Neural crest cell (in vitro differentiated cells): Measurements from ENCODE around the gene ABHD16A. TPM values are rescaled to one million over a fixed set of nuclear protein-coding genes. Genes with fewer than 3 reads are reported as not detected.

Source experiments
- DNase-seq: peaks from one replicate; pipeline ENCODE4 v3.0.0; 2021; ENCODE audit warnings: low read depth, mixed read lengths, low spot score
- H3K27ac Mint-ChIP-seq: one replicate; pipeline ENCODE4 v1.8.0; 2021; ENCODE audit warnings: mild to moderate bottlenecking, mixed read lengths; ENCODE audit not compliant: unreplicated experiment
- H3K27me3 Mint-ChIP-seq: 2 replicates; pipeline ENCODE4 v1.8.0; 2021; ENCODE audit warnings: low read depth, mild to moderate bottlenecking, mixed read lengths
- H3K36me3 Mint-ChIP-seq: 2 replicates; pipeline ENCODE4 v1.8.0; 2021; ENCODE audit warnings: low read depth, mild to moderate bottlenecking, mixed read lengths
- H3K4me1 Mint-ChIP-seq: 2 replicates; pipeline ENCODE4 v1.8.0; 2021; ENCODE audit warnings: mixed read lengths
- H3K4me3 Mint-ChIP-seq: one replicate; pipeline ENCODE4 v1.8.0; 2021; ENCODE audit warnings: mild to moderate bottlenecking, mixed read lengths
- H3K9me3 Mint-ChIP-seq: 2 replicates; pipeline ENCODE4 v1.8.0; 2021; ENCODE audit warnings: mixed read lengths
- CTCF ChIP-seq: fragments of 200-600 bp; sonication (generic); conservative IDR thresholded peaks from 2 replicates; pipeline ENCODE4 v1.5.0; 2021; ENCODE audit warnings: antibody characterized with exemption, mild to moderate bottlenecking
- total RNA-seq: library from RNA; stranded (reverse); gene quantifications from 2 replicates; pipeline ENCODE4 v1.2.1, GENCODE V29; 2021

The ABHD16A gene
- total RNA-seq, 1 donor from 2014 or later, result 73.6 TPM

- H3K27ac Mint-ChIP-seq, result peak overlapping the region; percentile 100
- no peaks in the 10 kb centered on the region for H3K9me3 Mint-ChIP-seq
- peak overlapping the region; percentile 94 for H3K4me3 Mint-ChIP-seq
- DNase-seq, result no peak
- peaks cover 39% of the 10 kb centered on the region for H3K4me1 Mint-ChIP-seq
- peaks cover 15% of the 10 kb centered on the region for H3K36me3 Mint-ChIP-seq
- TF ChIP-seq CTCF, result no peak
- peaks cover 9% of the 10 kb centered on the region for H3K27me3 Mint-ChIP-seq
Measured at GRCh38 chr6:31651602-31652191, 51.4 kb downstream of the ABHD16A start.

- Mint-ChIP-seq H3K27me3 (no peaks in the 10 kb centered on the region), H3K36me3 (peaks cover 27% of the 10 kb centered on the region), H3K4me3 (peak overlapping the region; percentile 54), H3K9me3 (no peaks in the 10 kb centered on the region), H3K4me1 (peaks cover 9% of the 10 kb centered on the region), H3K27ac (peak overlapping the region; percentile 13)
- TF ChIP-seq CTCF, result no peak
- DNase-seq, result no peak
Measured at GRCh38 chr6:31645325-31645724, 57.8 kb downstream of the ABHD16A start.

- DNase-seq, result no peak
- H3K27ac Mint-ChIP-seq, result no peak overlapping the region
- no peaks in the 10 kb centered on the region for H3K9me3 Mint-ChIP-seq
- H3K27me3 Mint-ChIP-seq, result no peaks in the 10 kb centered on the region
- TF ChIP-seq CTCF, result no peak
- no peaks in the 10 kb centered on the region for H3K4me1 Mint-ChIP-seq
- H3K4me3 Mint-ChIP-seq, result no peak overlapping the region
- H3K36me3 Mint-ChIP-seq, result peaks cover 30% of the 10 kb centered on the region
Measured at GRCh38 chr6:31643818-31644454, 59.2 kb downstream of the ABHD16A start.

GRCh38 chr6:31642798-31643570, 60.1 kb downstream of the ABHD16A start:
- H3K27me3 Mint-ChIP-seq, result no peaks in the 10 kb centered on the region
- no peak overlapping the region for H3K4me3 Mint-ChIP-seq
- no peak overlapping the region for H3K27ac Mint-ChIP-seq
- H3K36me3 Mint-ChIP-seq, result peaks cover 27% of the 10 kb centered on the region
- no peaks in the 10 kb centered on the region for H3K4me1 Mint-ChIP-seq
- no peaks in the 10 kb centered on the region for H3K9me3 Mint-ChIP-seq
- no peak for DNase-seq
- no peak for TF ChIP-seq CTCF

- Mint-ChIP-seq H3K9me3 (no peaks in the 10 kb centered on the region), H3K27me3 (peaks cover 3% of the 10 kb centered on the region), H3K27ac (no peak overlapping the region), H3K36me3 (peaks cover 34% of the 10 kb centered on the region), H3K4me1 (no peaks in the 10 kb centered on the region), H3K4me3 (peak overlapping the region; percentile 13)
- DNase-seq, result no peak
- no peak for TF ChIP-seq CTCF
Measured at GRCh38 chr6:31641370-31641769, 61.8 kb downstream of the ABHD16A start.
